GM12801 (cell line): ENCODE measurements around the gene HERC5.

Experiments used
- CTCF ChIP-seq: IDR thresholded peaks from one replicate; pipeline ENCODE4 v1.5.1; 2011; ENCODE audit warnings: control low read depth; ENCODE audit not compliant: insufficient read length; ENCODE audit errors: extremely low read depth

Gene HERC5

GRCh38 chr4:88418411-88418810, 38.5 kb upstream of the HERC5 start:
- no peak for TF ChIP-seq CTCF

- no peak for TF ChIP-seq CTCF
These were observed 37.0 kb upstream of the HERC5 start for GRCh38 chr4:88419874-88420273.

- TF ChIP-seq CTCF: no peak
These were observed 36.1 kb upstream of the HERC5 start for GRCh38 chr4:88420844-88421243.

- no peak for TF ChIP-seq CTCF
These were observed 34.5 kb upstream of the HERC5 start for GRCh38 chr4:88422403-88422802.

- TF ChIP-seq CTCF: no peak
These were observed 27.5 kb upstream of the HERC5 start for GRCh38 chr4:88429401-88429800.

GRCh38 chr4:88435987-88436693, 20.8 kb upstream of the HERC5 start:
- TF ChIP-seq CTCF: no peak

GRCh38 chr4:88439161-88439760, 17.7 kb upstream of the HERC5 start:
- no peak for TF ChIP-seq CTCF
